GM13976 (cell line): ENCODE results near the gene ZBTB8B.

Source experiments
- DNase-seq: peaks from one replicate; pipeline ENCODE4 v3.0.0; 2012; ENCODE audit warnings: low spot score
- in situ Hi-C: fragments of 300-500 bp; cut with MboI; formaldehyde crosslinking; loops from one replicate; pipeline ENCODE4 v1.12.0; 2022; ENCODE audit warnings: low sequenced_read_pairs, mixed read lengths, inconsistent platforms; ENCODE audit not compliant: unreplicated experiment
- TF ChIP-seq, protein P1 (sequence below): IDR thresholded peaks from 2 replicates; pipeline ENCODE4 v1.5.1; 2012; ENCODE audit warnings: borderline replicate concordance, mild to moderate bottlenecking; ENCODE audit not compliant: insufficient read depth; ENCODE audit errors: extremely low read depth, missing control alignments, control extremely low read depth

ZBTB8B gene

DNA sequence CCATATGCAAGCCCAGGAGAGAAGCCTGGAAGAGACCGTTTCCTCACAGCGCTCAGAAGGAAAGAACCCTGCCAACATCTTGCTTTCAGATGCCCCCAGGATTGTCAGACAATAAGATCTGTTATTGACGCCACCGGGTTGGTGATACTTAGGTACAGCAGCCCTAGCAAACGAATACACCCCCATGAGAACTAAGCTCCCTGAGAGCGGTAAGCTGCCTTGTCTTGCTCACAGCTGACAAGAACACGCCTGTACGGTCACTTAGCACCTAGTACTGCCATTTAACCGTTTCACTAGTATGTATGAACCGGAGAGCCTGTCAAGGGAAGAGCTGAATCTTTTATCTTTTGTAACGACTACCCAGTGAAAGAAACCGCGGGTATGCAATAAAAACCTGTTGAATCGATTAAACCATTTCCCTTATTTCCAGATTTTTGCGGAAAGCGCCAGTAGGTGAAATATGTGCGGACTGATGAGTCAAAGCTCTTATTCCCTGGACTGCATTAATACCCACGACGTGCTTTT lies 619 bp upstream of the ZBTB8B start:
- TF ChIP-seq, protein P1, sequence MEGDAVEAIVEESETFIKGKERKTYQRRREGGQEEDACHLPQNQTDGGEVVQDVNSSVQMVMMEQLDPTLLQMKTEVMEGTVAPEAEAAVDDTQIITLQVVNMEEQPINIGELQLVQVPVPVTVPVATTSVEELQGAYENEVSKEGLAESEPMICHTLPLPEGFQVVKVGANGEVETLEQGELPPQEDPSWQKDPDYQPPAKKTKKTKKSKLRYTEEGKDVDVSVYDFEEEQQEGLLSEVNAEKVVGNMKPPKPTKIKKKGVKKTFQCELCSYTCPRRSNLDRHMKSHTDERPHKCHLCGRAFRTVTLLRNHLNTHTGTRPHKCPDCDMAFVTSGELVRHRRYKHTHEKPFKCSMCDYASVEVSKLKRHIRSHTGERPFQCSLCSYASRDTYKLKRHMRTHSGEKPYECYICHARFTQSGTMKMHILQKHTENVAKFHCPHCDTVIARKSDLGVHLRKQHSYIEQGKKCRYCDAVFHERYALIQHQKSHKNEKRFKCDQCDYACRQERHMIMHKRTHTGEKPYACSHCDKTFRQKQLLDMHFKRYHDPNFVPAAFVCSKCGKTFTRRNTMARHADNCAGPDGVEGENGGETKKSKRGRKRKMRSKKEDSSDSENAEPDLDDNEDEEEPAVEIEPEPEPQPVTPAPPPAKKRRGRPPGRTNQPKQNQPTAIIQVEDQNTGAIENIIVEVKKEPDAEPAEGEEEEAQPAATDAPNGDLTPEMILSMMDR: no peak
- no peak for DNase-seq
- in situ Hi-C loops: no loop called here

DNA sequence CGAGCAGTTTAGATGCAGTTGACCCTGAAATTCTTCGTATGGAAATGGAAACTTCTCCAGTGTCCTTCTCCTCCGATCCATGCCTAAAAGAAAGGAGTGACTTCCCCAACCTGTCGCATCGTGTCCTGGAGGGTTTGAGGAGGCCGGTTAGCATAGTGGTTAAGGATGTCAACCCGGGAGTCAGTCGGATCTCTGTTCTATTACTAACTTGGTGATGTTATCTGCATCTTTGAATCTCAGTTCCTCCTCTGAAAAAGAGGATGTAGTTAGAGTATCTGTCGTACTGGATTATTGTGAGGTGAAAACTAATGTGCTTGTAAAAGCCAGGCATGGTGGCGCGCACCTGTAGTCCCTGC lies 684 bp downstream of the ZBTB8B start:
- DNase-seq: peak; percentile 49
- in situ Hi-C loops: no loop called here
- TF ChIP-seq, protein P1: no peak

GRCh38 chr1:32466761-32467160 lies 1.9 kb downstream of the ZBTB8B start:
- TF ChIP-seq, protein P1: no peak
- in situ Hi-C loops: no loop called here
- no peak for DNase-seq

- in situ Hi-C loops: no loop called here
- TF ChIP-seq, protein P1: no peak
- no peak for DNase-seq
Measured at GRCh38 chr1:32468791-32469190, 3.9 kb downstream of the ZBTB8B start.

GRCh38 chr1:32470431-32470830 lies 5.6 kb downstream of the ZBTB8B start:
- in situ Hi-C loops: no loop called here
- TF ChIP-seq, protein P1: no peak
- no peak for DNase-seq

- in situ Hi-C loops: no loop called here
- TF ChIP-seq, protein P1: no peak
- peak; percentile 51 for DNase-seq
Measured at GRCh38 chr1:32470991-32471694, 6.3 kb downstream of the ZBTB8B start.
